GM23338 (cell line): Measurements from ENCODE around the gene ALDH18A1. TPM values are rescaled to one million over a fixed set of nuclear protein-coding genes. Genes with fewer than 3 reads are reported as not detected.
"Not testable (repeated sequence)": the region's sequence is repeated elsewhere in the genome, so short reads cannot be mapped to it uniquely, and the experiment has no call there.

Experiments
- ATAC-seq: fragments of 200-7000 bp; cut with Tn5 transposase; 3 replicates; pipeline ENCODE4 v1.9.1; 2020
- DNase-seq: peaks from one replicate; pipeline ENCODE4 v3.0.0-alpha.2; 2015; ENCODE audit warnings: low spot score
- H2AFZ ChIP-seq: fragments of 200-600 bp; sonication (generic); 2 replicates; pipeline ENCODE4 v1.8.0; 2016; ENCODE audit warnings: antibody characterized with exemption, mild to moderate bottlenecking, moderate library complexity
- H3F3A ChIP-seq: fragments of 200-600 bp; sonication (generic); replicated peaks from 2 replicates; pipeline ENCODE4 v1.8.0; 2017; ENCODE audit warnings: antibody characterized with exemption, mixed run types, low read depth
- H3K27ac ChIP-seq: fragments of 200-600 bp; sonication (generic); 2 replicates; pipeline ENCODE4 v1.6.1; 2016; ENCODE audit warnings: low read depth
- H3K27me3 ChIP-seq: fragments of 200-600 bp; sonication (generic); 2 replicates; pipeline ENCODE4 v1.8.0; 2016; ENCODE audit warnings: mild to moderate bottlenecking, mixed run types, moderate library complexity; ENCODE audit not compliant: insufficient read depth
- H3K36me3 ChIP-seq: fragments of 200-600 bp; sonication (generic); 2 replicates; pipeline ENCODE4 v1.8.0; 2016; ENCODE audit warnings: mild to moderate bottlenecking; ENCODE audit not compliant: insufficient read depth
- H3K4me1 ChIP-seq: fragments of 200-600 bp; sonication (generic); 2 replicates; pipeline ENCODE4 v1.8.0; 2016; ENCODE audit warnings: mild to moderate bottlenecking, moderate library complexity; ENCODE audit not compliant: insufficient read depth
- H3K4me2 ChIP-seq: fragments of 200-600 bp; sonication (generic); 2 replicates; pipeline ENCODE4 v1.7.1; 2017; ENCODE audit warnings: mixed run types
- H3K4me3 ChIP-seq: fragments of 200-600 bp; sonication (generic); 2 replicates; pipeline ENCODE4 v1.6.1; 2016; ENCODE audit warnings: mixed run types
- H3K79me2 ChIP-seq: fragments of 200-600 bp; sonication (generic); replicated peaks from 2 replicates; pipeline ENCODE4 v1.8.0; 2017; ENCODE audit warnings: mild to moderate bottlenecking; ENCODE audit not compliant: insufficient read depth
- H3K9me2 ChIP-seq: fragments of 200-600 bp; sonication (generic); 2 replicates; pipeline ENCODE4 v1.8.0; 2017; ENCODE audit not compliant: insufficient read depth
- H4K20me1 ChIP-seq: fragments of 200-600 bp; sonication (generic); replicated peaks from 2 replicates; pipeline ENCODE4 v1.8.0; 2017; ENCODE audit warnings: mild to moderate bottlenecking; ENCODE audit not compliant: insufficient read depth
- H3K27ac Mint-ChIP-seq: 2 replicates; pipeline ENCODE4 v1.8.0; 2020; ENCODE audit warnings: inconsistent platforms, mild to moderate bottlenecking, moderate library complexity, mixed read lengths
- H3K27me3 Mint-ChIP-seq: 3 replicates; pipeline ENCODE4 v1.8.0; 2022; ENCODE audit warnings: low read depth, mild to moderate bottlenecking, moderate library complexity, mixed read lengths, inconsistent platforms; ENCODE audit not compliant: insufficient read depth, poor library complexity
- H3K36me3 Mint-ChIP-seq: 3 replicates; pipeline ENCODE4 v1.8.0; 2021; ENCODE audit warnings: low read depth, mild to moderate bottlenecking, inconsistent platforms, moderate library complexity, mixed read lengths
- H3K4me1 Mint-ChIP-seq: 3 replicates; pipeline ENCODE4 v1.8.0; 2020; ENCODE audit warnings: mild to moderate bottlenecking, inconsistent platforms, mixed read lengths
- H3K4me3 Mint-ChIP-seq: 3 replicates; pipeline ENCODE4 v1.8.0; 2021; ENCODE audit warnings: moderate library complexity, mild to moderate bottlenecking, inconsistent platforms, mixed read lengths
- H3K9me3 Mint-ChIP-seq: 3 replicates; pipeline ENCODE4 v1.8.0; 2020; ENCODE audit warnings: moderate library complexity, mild to moderate bottlenecking, inconsistent platforms, mixed read lengths
- CREB1 ChIP-seq: fragments of 250-450 bp; sonication (Bioruptor Pico); IDR thresholded peaks from 2 replicates; pipeline ENCODE4 v1.5.0; 2020; ENCODE audit warnings: low read depth, mild to moderate bottlenecking, moderate library complexity
- EZH2 ChIP-seq: fragments of 200-600 bp; sonication (generic); IDR thresholded peaks from one replicate; pipeline ENCODE4 v1.8.0; 2017; ENCODE audit warnings: antibody characterized with exemption, mild to moderate bottlenecking, low read depth; ENCODE audit not compliant: unreplicated experiment
- EZH2phosphoT487 ChIP-seq: fragments of 200-600 bp; sonication (generic); IDR thresholded peaks from one replicate; pipeline ENCODE4 v1.8.1; 2018; ENCODE audit warnings: antibody characterized with exemption; ENCODE audit not compliant: unreplicated experiment
- JUNB ChIP-seq: IDR thresholded peaks from one replicate; pipeline ENCODE4 v1.6.1; 2016; ENCODE audit warnings: antibody characterized with exemption; ENCODE audit not compliant: unreplicated experiment
- NANOG ChIP-seq: IDR thresholded peaks from 2 replicates; pipeline ENCODE4 v1.6.1; 2016; ENCODE audit warnings: antibody characterized with exemption, borderline replicate concordance
- POLR2AphosphoS5 ChIP-seq: IDR thresholded peaks from 2 replicates; pipeline ENCODE4 v1.6.1; 2016; ENCODE audit warnings: antibody characterized with exemption, low read depth
- REST ChIP-seq: IDR thresholded peaks from one replicate; pipeline ENCODE4 v1.6.1; 2018; ENCODE audit warnings: antibody characterized with exemption; ENCODE audit not compliant: unreplicated experiment
- ZNF462 ChIP-seq: fragments of 250-450 bp; sonication (Bioruptor Pico); IDR thresholded peaks from 2 replicates; pipeline ENCODE4 v1.5.0; 2020; ENCODE audit warnings: mild to moderate bottlenecking, moderate library complexity
- polyA plus RNA-seq: library from polyadenylated mRNA; unstranded; fragments of >200 nt; fragmentation: Nextera tagmentation; extraction: Ambion mirVana; gene quantifications from 2 replicates; pipeline ENCODE4 v1.2.1, GENCODE V29; 2016
- total RNA-seq: library from RNA; depleted of rRNA; stranded (reverse); fragments of >200 nt; shearing (Covaris generic); gene quantifications from 2 replicates; pipeline ENCODE4 v1.2.3, GENCODE V29; 2014
- TF ChIP-seq, protein P1 (sequence below), 2 experiments: fragments of 200-600 bp in 1 of 2; sonication (generic) in 1 of 2; conservative IDR thresholded peaks; 2 replicates each; pipeline versions ENCODE4 v1.5.1 to v1.6.1; 2016 to 2017; ENCODE audit warnings: antibody characterized with exemption in 2 of 2, low read depth in 2 of 2, mild to moderate bottlenecking in 2 of 2, moderate library complexity in 1 of 2
- TF ChIP-seq, protein P2 (sequence below): IDR thresholded peaks from 2 replicates; pipeline ENCODE4 v1.6.1; 2016; ENCODE audit warnings: antibody characterized with exemption

Gene ALDH18A1
- total and polyA plus RNA-seq, 2 experiments from 2014 or later: 35.1 to 117 TPM

DNA sequence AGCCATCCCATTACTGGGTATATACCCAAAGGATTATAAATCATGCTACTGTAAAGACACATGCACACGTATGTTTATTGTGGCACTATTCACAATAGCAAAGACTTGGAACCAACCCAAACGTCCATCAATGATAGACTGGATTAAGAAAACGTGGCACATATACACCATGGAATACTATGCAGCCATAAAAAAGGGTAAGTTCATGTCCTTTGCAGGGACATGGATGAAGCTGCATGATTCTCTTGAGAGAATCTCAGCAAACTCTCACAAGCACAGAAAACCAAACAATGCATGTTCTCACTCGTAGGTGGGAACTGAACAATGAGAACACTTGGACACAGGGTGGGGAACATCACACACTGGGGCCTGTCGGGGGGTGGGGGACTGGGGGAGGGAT lies 36.1 kb downstream of the ALDH18A1 start:
- not testable (repeated sequence) for H3F3A ChIP-seq, H3K9me3 Mint-ChIP-seq, H3K4me3 ChIP-seq, H4K20me1 ChIP-seq, H3K9me2 ChIP-seq, H3K4me1 ChIP-seq, ATAC-seq, H3K27me3 ChIP-seq, H3K4me2 ChIP-seq, H3K27ac Mint-ChIP-seq, H3K27ac ChIP-seq, H3K79me2 ChIP-seq, H3K4me3 Mint-ChIP-seq, DNase-seq, H3K27me3 Mint-ChIP-seq, H3K4me1 Mint-ChIP-seq, H2AFZ ChIP-seq
- H3K36me3 Mint-ChIP-seq: peaks cover 74% of the 10 kb centered on the region
- peaks cover 38% of the 10 kb centered on the region for H3K36me3 ChIP-seq

DNA sequence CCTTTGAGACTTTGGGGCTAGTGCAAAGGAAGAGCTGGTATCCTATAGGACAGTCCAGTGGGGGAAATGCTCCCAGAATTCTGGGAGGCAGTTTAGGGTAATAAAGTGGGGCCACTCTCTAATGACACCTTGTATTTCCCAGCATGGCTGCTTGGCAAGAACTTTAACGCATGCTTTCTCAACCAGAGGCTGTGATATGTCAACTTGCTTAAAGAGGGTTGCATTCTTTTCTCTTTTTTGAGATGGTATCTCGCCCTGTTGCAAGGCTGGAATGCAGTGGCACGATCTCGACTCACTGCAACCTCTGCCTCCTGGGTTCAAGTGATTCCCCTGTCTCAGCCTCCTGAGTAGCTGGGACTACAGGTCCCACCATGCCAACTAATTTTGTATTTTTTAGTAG lies 38.4 kb downstream of the ALDH18A1 start:
- no peaks in the 10 kb centered on the region for H3K79me2 ChIP-seq
- H3K4me2 ChIP-seq: no peak overlapping the region
- H3K4me1 Mint-ChIP-seq: no peaks in the 10 kb centered on the region
- DNase-seq (no peak), ATAC-seq (no peak)
- peaks cover 2% of the 10 kb centered on the region for H3K27me3 Mint-ChIP-seq
- H3K4me1 ChIP-seq: no peaks in the 10 kb centered on the region
- H3K36me3 Mint-ChIP-seq: peaks cover 86% of the 10 kb centered on the region
- H3K27ac ChIP-seq: no peak overlapping the region
- H3K9me3 Mint-ChIP-seq: no peaks in the 10 kb centered on the region; the same call in 2 of the 3 replicates
- no peaks in the 10 kb centered on the region for H3K27me3 ChIP-seq
- no peaks in the 10 kb centered on the region for H3K9me2 ChIP-seq
- no peak overlapping the region for H3K27ac Mint-ChIP-seq
- no peak overlapping the region for H2AFZ ChIP-seq
- H3K4me3 Mint-ChIP-seq: no peak overlapping the region
- peaks cover 51% of the 10 kb centered on the region for H3K36me3 ChIP-seq
- no peaks in the 10 kb centered on the region for H3F3A ChIP-seq
- peaks cover 3% of the 10 kb centered on the region; the same call in 1 of the 2 replicates for H4K20me1 ChIP-seq
- H3K4me3 ChIP-seq: no peak overlapping the region
- TF ChIP-seq EZH2 (no peak), JUNB (no peak), REST (no peak), NANOG (no peak), EZH2phosphoT487 (no peak), CREB1 (CRISPR knock-in tag) (no peak), ZNF462 (CRISPR knock-in tag) (no peak), POLR2AphosphoS5 (no peak)
- TF ChIP-seq, protein P1, sequence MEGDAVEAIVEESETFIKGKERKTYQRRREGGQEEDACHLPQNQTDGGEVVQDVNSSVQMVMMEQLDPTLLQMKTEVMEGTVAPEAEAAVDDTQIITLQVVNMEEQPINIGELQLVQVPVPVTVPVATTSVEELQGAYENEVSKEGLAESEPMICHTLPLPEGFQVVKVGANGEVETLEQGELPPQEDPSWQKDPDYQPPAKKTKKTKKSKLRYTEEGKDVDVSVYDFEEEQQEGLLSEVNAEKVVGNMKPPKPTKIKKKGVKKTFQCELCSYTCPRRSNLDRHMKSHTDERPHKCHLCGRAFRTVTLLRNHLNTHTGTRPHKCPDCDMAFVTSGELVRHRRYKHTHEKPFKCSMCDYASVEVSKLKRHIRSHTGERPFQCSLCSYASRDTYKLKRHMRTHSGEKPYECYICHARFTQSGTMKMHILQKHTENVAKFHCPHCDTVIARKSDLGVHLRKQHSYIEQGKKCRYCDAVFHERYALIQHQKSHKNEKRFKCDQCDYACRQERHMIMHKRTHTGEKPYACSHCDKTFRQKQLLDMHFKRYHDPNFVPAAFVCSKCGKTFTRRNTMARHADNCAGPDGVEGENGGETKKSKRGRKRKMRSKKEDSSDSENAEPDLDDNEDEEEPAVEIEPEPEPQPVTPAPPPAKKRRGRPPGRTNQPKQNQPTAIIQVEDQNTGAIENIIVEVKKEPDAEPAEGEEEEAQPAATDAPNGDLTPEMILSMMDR (conservative IDR thresholded peaks at IDR 0.05; ENCODE audit: low read depth in 2 of 2): no peak
- TF ChIP-seq, protein P2, sequence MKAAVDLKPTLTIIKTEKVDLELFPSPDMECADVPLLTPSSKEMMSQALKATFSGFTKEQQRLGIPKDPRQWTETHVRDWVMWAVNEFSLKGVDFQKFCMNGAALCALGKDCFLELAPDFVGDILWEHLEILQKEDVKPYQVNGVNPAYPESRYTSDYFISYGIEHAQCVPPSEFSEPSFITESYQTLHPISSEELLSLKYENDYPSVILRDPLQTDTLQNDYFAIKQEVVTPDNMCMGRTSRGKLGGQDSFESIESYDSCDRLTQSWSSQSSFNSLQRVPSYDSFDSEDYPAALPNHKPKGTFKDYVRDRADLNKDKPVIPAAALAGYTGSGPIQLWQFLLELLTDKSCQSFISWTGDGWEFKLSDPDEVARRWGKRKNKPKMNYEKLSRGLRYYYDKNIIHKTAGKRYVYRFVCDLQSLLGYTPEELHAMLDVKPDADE: no peak
